ENCODE measurements around the gene SORCS3.

SORCS3 gene

DNA sequence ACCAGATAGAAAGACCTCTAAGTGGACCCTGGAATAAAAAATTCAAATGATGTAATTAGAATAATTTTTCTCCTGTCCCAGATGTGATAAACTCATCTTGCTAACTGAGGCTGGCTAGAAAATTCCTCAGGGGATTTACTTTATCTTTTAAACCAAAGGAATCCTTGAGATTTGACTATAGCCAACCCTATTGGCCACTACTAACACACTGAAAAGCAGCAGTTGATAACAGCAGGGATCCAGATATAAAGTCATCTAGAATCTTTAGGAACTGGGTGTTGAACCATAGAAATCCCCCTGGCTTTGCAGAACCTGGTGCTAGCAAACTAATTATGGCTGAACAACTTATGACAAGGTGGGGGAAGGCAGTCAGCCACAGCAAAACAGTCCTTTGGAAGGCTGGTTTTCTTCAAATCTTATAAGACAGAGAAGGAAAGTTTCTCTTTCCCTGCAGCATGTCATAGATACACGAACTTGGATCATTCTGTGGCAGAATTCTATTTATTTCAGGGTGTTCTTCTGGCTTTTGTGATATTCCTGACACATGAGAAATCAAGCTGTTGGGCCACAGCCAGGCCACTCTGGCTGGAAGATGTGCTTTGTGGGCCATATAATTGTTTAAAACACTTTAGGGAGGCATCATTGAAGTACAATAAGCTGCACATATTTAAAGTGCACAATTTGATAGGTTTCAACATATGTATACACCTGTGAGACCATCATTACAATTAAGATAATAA lies 643.6 kb downstream of the SORCS3 start:
- Histone ChIP-seq H3K4me3 (ENCODE audit: low read length) (no peak overlapping the region), H3K9ac (ENCODE audit: low read depth, low read length) (no peak overlapping the region), H3K27me3 (ENCODE audit: control insufficient read depth, insufficient read depth, low read length) (no peaks in the 10 kb centered on the region), H3K36me3 (ENCODE audit: insufficient read depth, low read length) (no peaks in the 10 kb centered on the region), H3K9me3 (replicated peaks; ENCODE audit: low read length) (no peaks in the 10 kb centered on the region), H3K4me2 (ENCODE audit: low read length) (no peak overlapping the region), H3K4me1 (ENCODE audit: control insufficient read depth, insufficient read depth, low read length) (no peaks in the 10 kb centered on the region)

DNA sequence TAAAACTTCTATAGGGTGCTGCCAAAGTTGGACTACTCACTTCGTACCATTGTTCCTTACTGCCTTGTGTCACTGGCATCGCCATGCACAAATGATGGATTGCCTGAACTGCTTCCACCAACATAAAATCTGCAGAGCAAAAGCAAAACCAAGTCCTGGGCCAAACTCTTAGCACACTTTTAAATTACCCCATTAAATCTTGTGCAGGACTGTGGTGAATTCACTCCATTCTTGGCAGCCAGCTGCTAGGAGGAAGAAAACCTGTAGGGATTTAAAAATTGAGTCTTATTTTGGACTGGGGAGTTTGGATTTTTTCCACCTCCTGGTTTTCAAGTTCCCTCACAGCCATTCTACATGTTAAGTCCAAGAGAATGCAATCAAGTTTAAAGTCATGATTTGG lies 646.9 kb downstream of the SORCS3 start:
- Histone ChIP-seq H3K4me3 (ENCODE audit: low read length) (no peak overlapping the region), H3K9me3 (replicated peaks; ENCODE audit: low read length) (no peaks in the 10 kb centered on the region), H3K27me3 (ENCODE audit: control insufficient read depth, insufficient read depth, low read length) (no peaks in the 10 kb centered on the region), H3K36me3 (ENCODE audit: insufficient read depth, low read length) (no peaks in the 10 kb centered on the region), H3K4me1 (ENCODE audit: control insufficient read depth, insufficient read depth, low read length) (no peaks in the 10 kb centered on the region), H3K9ac (ENCODE audit: low read depth, low read length) (no peak overlapping the region), H3K4me2 (ENCODE audit: low read length) (no peak overlapping the region)

DNA sequence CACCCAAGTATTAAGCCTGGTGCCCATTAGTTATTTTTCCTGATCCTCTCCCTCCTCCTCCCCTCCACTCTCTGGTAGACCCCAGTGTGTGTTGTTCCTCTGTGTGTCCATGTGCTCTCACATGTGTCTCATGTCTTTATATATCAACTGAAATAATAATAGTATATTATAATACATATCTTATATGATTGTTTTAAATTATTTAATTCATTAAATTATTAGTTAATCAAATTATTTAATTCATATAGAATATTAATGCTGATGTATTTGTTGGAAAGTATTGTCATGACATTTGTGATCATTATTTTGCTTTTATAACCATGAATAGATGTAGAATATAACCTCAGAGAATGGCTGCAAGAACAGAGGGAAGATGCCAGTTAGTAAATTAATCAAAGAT lies 647.5 kb downstream of the SORCS3 start:
- Histone ChIP-seq H3K4me3 (ENCODE audit: low read length) (no peak overlapping the region), H3K9ac (ENCODE audit: low read depth, low read length) (no peak overlapping the region), H3K27me3 (ENCODE audit: control insufficient read depth, insufficient read depth, low read length) (no peaks in the 10 kb centered on the region), H3K36me3 (ENCODE audit: insufficient read depth, low read length) (no peaks in the 10 kb centered on the region), H3K4me2 (ENCODE audit: low read length) (no peak overlapping the region), H3K9me3 (replicated peaks; ENCODE audit: low read length) (no peaks in the 10 kb centered on the region), H3K4me1 (ENCODE audit: control insufficient read depth, insufficient read depth, low read length) (no peaks in the 10 kb centered on the region)

DNA sequence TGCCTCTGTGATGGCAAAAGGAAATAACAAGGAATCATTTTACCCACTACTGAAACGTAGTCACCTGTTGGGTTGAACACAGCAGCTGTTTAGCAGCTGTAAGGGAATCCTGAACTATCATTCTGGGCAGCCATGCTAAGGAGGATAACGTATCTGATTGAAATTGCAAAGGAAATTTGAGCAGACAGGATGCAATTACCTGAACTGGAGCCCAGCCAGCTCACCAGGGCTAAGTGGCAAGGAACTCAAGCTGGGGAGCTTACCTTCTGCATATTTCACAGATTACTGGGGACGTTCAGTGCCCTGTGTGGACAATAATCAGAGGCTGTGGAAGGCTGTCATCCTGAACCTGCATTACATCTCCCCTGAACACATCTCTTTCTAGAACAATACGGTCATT lies 650.5 kb downstream of the SORCS3 start:
- no peak overlapping the region for H3K9ac ChIP-seq (ENCODE audit: low read depth, low read length)
- no peaks in the 10 kb centered on the region for H3K36me3 ChIP-seq (ENCODE audit: insufficient read depth, low read length)
- H3K27me3 ChIP-seq (ENCODE audit: control insufficient read depth, insufficient read depth, low read length), result no peaks in the 10 kb centered on the region
- H3K9me3 ChIP-seq (replicated peaks; ENCODE audit: low read length), result no peaks in the 10 kb centered on the region
- H3K4me3 ChIP-seq (ENCODE audit: low read length), result no peak overlapping the region
- H3K4me1 ChIP-seq (ENCODE audit: control insufficient read depth, insufficient read depth, low read length), result no peaks in the 10 kb centered on the region
- H3K4me2 ChIP-seq (ENCODE audit: low read length), result no peak overlapping the region

DNA sequence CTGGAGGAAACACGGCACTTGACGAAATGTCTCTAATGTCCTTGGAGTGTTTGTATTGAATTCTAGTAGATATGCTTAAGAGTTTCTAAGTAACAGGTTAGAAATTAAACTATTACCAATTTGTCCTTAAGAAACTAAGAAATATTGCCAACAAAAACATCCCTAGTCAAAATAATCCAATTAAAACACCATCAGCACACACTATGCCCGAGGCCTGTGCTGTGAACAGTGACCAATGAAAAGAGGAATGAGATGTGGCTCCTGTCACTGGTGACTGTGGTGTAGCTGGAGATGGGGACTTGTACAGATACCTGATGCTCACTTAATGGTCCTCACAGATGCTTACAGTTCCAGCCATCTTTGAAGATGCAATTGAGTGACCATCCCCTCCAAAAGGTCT lies 651.1 kb downstream of the SORCS3 start:
- no peaks in the 10 kb centered on the region for H3K27me3 ChIP-seq (ENCODE audit: control insufficient read depth, insufficient read depth, low read length)
- no peak overlapping the region for H3K4me3 ChIP-seq (ENCODE audit: low read length)
- H3K4me1 ChIP-seq (ENCODE audit: control insufficient read depth, insufficient read depth, low read length), result no peaks in the 10 kb centered on the region
- no peaks in the 10 kb centered on the region for H3K9me3 ChIP-seq (replicated peaks; ENCODE audit: low read length)
- H3K4me2 ChIP-seq (ENCODE audit: low read length), result no peak overlapping the region
- H3K9ac ChIP-seq (ENCODE audit: low read depth, low read length), result no peak overlapping the region
- no peaks in the 10 kb centered on the region for H3K36me3 ChIP-seq (ENCODE audit: insufficient read depth, low read length)

Measured in skeletal muscle satellite cell (primary cell).